PC-9 (cell line): ENCODE data around the gene AKAIN1.

Experiments used
- EZH2 ChIP-seq: fragments of 200-600 bp; sonication (generic); IDR thresholded peaks from 2 replicates; pipeline ENCODE4 v1.8.0; 2017; ENCODE audit warnings: antibody characterized with exemption, low read depth
- TF ChIP-seq, protein P1 (sequence below): fragments of 200-600 bp; sonication (generic); conservative IDR thresholded peaks from 2 replicates; pipeline ENCODE4 v1.6.1; 2017; ENCODE audit warnings: mixed run types, antibody characterized with exemption, mild to moderate bottlenecking, moderate library complexity

DNA sequence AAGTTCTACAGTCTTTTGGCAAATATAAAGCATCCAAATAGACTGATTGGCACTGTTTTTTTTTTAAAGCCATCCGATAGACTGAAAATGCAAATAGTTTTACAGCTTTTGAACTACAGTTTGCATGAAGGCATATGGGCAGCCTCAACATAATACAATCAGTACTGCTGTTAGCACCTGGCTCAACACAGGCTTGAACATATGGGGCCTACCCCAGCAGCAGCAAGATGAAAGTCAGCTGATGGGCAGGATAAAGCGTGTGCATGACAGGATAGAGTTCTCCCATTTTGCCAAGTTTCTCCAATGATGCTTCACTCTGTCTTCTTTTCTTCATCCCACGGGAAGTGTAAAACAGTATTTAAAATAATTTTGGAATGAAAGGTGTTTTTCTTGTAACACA, 1.3 kb upstream of the AKAIN1 start:
- TF ChIP-seq, protein P1, sequence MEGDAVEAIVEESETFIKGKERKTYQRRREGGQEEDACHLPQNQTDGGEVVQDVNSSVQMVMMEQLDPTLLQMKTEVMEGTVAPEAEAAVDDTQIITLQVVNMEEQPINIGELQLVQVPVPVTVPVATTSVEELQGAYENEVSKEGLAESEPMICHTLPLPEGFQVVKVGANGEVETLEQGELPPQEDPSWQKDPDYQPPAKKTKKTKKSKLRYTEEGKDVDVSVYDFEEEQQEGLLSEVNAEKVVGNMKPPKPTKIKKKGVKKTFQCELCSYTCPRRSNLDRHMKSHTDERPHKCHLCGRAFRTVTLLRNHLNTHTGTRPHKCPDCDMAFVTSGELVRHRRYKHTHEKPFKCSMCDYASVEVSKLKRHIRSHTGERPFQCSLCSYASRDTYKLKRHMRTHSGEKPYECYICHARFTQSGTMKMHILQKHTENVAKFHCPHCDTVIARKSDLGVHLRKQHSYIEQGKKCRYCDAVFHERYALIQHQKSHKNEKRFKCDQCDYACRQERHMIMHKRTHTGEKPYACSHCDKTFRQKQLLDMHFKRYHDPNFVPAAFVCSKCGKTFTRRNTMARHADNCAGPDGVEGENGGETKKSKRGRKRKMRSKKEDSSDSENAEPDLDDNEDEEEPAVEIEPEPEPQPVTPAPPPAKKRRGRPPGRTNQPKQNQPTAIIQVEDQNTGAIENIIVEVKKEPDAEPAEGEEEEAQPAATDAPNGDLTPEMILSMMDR: no peak
- TF ChIP-seq EZH2: no peak
